Skeletal muscle tissue (tissue), 4 donors: ENCODE measurements around the gene TRIM62. TPM values are rescaled to one million over a fixed set of nuclear protein-coding genes. Genes with fewer than 3 reads are reported as not detected.

ENCODE experiments used
- H3K27ac ChIP-seq: one replicate; pipeline ENCODE4 v1.7.0; 2013; ENCODE audit warnings: mild to moderate bottlenecking, low read depth, low read length, inconsistent platforms
- H3K27me3 ChIP-seq, 3 donors: one replicate each; pipeline ENCODE4 v1.7.0; 2013; ENCODE audit warnings: low read length in 3 of 3; ENCODE audit not compliant: control insufficient read depth in 3 of 3, insufficient read depth in 3 of 3
- H3K36me3 ChIP-seq, 3 donors: one replicate each; pipeline ENCODE4 v1.7.0; 2013; ENCODE audit warnings: low read length in 3 of 3; ENCODE audit not compliant: control insufficient read depth in 3 of 3, insufficient read depth in 3 of 3
- H3K4me1 ChIP-seq, 3 donors: one replicate each; pipeline ENCODE4 v1.7.0; 2013; ENCODE audit warnings: low read length in 3 of 3, mild to moderate bottlenecking in 3 of 3; ENCODE audit not compliant: control insufficient read depth in 3 of 3, insufficient read depth in 3 of 3
- H3K4me3 ChIP-seq, 3 donors: one replicate each; pipeline ENCODE4 v1.7.0; 2013; ENCODE audit warnings: low read length in 3 of 3
- H3K9ac ChIP-seq, 3 donors: one replicate each; pipeline ENCODE4 v1.7.0; 2013; ENCODE audit warnings: low read length in 3 of 3, mild to moderate bottlenecking in 3 of 3, moderate library complexity in 2 of 3, low read depth in 1 of 3
- H3K9me3 ChIP-seq, 3 donors: one replicate each; pipeline ENCODE4 v1.7.0; 2013; ENCODE audit warnings: low read length in 3 of 3; ENCODE audit not compliant: control insufficient read depth in 3 of 3
- total RNA-seq: library from RNA; depleted of rRNA; stranded (reverse); fragments of >200 nt; gene quantifications from one replicate; pipeline ENCODE4 v1.2.3, GENCODE V29; 2014
- donor health status: Osteomylitis.

The TRIM62 gene
- total RNA-seq, 1 donor from 2014 or later: 3.1 TPM

- peak overlapping the region; percentile 68 for H3K27ac ChIP-seq
- no peaks in the 10 kb centered on the region for H3K9me3 ChIP-seq
- peak overlapping the region in 1 of 3 donors; percentile 55 for H3K9ac ChIP-seq
- peak overlapping the region; percentile 54 to 75 (median 67) for H3K4me3 ChIP-seq
- no peaks in the 10 kb centered on the region for H3K27me3 ChIP-seq
- H3K36me3 ChIP-seq: no peaks in the 10 kb centered on the region
- peaks cover 17 to 28% (median 24%) of the 10 kb centered on the region in 3 donors for H3K4me1 ChIP-seq
These were observed 578 bp upstream of the TRIM62 start for GRCh38 chr1:33182401-33182841.

- Histone ChIP-seq H3K27me3 (no peaks in the 10 kb centered on the region), H3K4me1 (peaks cover 25 to 40% (median 36%) of the 10 kb centered on the region in 3 donors), H3K27ac (peak overlapping the region; percentile 68), H3K4me3 (peak overlapping the region; percentile 75 to 83 (median 80)), H3K9me3 (no peaks in the 10 kb centered on the region), H3K9ac (peak overlapping the region; percentile 33 to 71 (median 54)), H3K36me3 (no peaks in the 10 kb centered on the region)
These were observed 642 bp downstream of the TRIM62 start for GRCh38 chr1:33180911-33181890.

DNA sequence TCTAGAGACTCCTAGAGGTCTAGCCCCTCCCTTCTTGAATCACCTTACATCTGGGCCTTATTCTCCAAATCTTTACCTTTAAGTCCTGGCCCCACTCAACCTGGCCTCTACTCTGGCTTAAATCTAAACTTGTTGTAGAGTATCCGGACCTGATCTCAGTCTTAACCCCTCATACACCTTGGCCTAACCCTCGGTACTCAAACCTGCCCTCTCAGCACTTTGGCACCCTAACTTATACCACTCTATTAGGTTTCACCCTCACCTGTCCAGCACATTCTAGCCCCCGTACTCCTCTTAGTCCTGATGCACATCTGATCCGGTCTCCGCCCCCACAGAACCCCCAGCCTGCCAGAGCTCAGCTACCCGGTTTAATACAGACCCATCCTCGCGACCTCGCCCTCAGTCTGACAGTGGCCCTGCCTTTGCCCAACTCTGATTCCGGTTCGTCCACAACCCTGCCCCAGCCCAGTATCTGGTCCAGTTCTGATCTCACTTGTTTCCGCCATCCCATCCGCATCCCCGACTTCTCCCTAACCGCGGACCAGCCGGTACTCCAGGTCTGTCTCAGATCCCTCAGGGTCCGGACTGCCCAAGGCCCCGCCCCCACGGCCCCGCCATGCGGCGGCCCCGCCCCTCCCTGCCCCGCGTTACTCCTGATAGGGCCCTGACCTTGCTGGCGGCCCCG, 1.5 kb downstream of the TRIM62 start:
- no peaks in the 10 kb centered on the region for H3K27me3 ChIP-seq
- no peaks in the 10 kb centered on the region for H3K36me3 ChIP-seq
- H3K4me1 ChIP-seq: peaks cover 30 to 44% (median 40%) of the 10 kb centered on the region in 3 donors
- H3K27ac ChIP-seq: no peak overlapping the region
- peak overlapping the region; percentile 64 to 88 (median 82) for H3K4me3 ChIP-seq
- H3K9ac ChIP-seq: peak overlapping the region; percentile 55 to 81 (median 80)
- H3K9me3 ChIP-seq: no peaks in the 10 kb centered on the region

DNA sequence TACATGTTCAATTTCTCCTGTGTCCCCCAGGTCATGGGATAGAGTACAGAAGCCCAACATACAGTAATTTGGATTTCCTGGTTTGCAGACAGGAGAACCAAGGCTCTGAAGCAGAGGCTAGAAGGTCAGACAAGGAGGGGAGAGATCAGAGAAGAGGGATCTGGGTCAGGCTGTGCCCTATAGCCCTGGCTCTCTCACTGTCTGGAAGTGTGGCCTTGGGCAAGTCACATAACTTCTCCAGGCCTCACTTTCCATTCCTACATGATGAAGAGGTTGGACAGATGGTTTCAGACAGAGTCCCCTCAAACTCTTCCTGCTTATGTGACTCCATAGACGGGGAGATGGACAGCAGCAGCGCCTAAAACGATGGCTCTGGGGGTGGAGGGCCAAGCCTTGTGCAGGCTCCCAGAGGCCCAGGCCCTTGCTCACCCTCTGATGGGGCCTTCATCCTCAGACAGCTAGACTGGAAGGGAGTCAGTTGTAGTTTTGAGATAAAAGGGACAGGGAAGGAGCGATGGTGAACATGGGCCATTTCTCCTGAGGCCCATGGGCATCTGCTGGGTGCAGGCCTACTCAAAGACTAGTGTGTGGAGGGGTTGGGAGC, 2.9 kb downstream of the TRIM62 start:
- no peak overlapping the region for H3K27ac ChIP-seq
- H3K36me3 ChIP-seq: no peaks in the 10 kb centered on the region
- H3K4me1 ChIP-seq: peaks cover 30 to 44% (median 40%) of the 10 kb centered on the region in 3 donors
- no peaks in the 10 kb centered on the region for H3K9me3 ChIP-seq
- no peaks in the 10 kb centered on the region for H3K27me3 ChIP-seq
- H3K4me3 ChIP-seq: no peak overlapping the region
- peak overlapping the region in 1 of 3 donors; percentile 40 for H3K9ac ChIP-seq

DNA sequence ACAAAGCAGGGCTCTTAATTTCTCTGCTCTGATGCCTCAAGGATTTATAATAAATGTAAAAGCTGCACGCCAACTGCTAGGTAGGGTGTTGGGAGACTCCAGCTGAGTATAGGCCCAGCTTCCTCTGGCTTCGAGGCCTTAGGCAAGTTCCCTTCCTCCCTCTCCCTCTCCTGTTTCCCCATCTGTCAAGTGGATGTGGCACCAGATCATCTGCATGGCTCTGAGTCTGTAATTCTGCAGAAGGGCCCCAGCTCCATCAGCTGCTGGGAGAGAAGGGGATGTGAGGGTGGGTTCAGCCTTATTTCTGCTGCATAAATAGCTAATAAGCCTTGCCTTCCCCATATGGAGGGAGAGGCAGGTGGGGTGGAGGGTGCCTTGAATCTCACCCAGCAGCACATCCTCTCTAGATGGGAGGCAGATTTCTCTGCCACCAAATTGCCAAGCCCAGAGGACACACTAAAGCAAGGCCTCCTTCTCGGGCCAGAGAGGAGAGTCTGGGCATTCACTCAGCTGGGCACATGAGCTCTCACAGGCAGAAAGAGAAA, 3.8 kb downstream of the TRIM62 start:
- Histone ChIP-seq H3K9ac (no peak overlapping the region), H3K27ac (peak overlapping the region; percentile 94), H3K9me3 (no peaks in the 10 kb centered on the region), H3K27me3 (no peaks in the 10 kb centered on the region), H3K4me3 (no peak overlapping the region), H3K36me3 (no peaks in the 10 kb centered on the region), H3K4me1 (peaks cover 30 to 44% (median 39%) of the 10 kb centered on the region in 3 donors)

- Histone ChIP-seq H3K27ac (peak overlapping the region; percentile 94), H3K4me1 (peaks cover 24 to 34% (median 29%) of the 10 kb centered on the region in 3 donors), H3K4me3 (peak overlapping the region in 1 of 3 donors; percentile 61), H3K9me3 (no peaks in the 10 kb centered on the region), H3K27me3 (no peaks in the 10 kb centered on the region), H3K36me3 (no peaks in the 10 kb centered on the region), H3K9ac (peak overlapping the region; percentile 34 to 63 (median 63))
These were observed 5.0 kb downstream of the TRIM62 start for GRCh38 chr1:33176887-33177286.

GRCh38 chr1:33176362-33176850, 5.4 kb downstream of the TRIM62 start:
- H3K4me3 ChIP-seq: peak overlapping the region in 1 of 3 donors; percentile 61
- peak overlapping the region; percentile 94 for H3K27ac ChIP-seq

DNA sequence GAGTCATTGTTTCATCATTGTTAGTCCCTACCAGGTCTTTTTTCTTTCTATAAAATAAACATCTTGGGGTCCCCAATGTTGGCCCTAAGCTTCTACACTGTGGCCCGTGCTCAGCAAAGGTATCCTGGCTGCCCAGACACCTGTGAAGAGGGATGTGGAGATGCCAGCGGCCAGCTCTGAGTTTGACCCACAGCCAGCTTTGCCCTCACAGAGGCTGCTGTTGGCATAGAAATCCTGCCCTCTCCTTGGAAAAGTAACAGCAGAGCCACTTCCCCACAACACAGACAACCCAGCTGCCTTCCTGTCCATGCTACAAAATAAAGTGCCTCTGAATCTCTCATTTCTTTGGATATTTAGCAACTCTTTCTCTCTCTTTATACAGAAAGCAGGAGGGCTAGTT, 6.0 kb downstream of the TRIM62 start:
- Histone ChIP-seq H3K9me3 (no peaks in the 10 kb centered on the region), H3K36me3 (no peaks in the 10 kb centered on the region), H3K4me3 (peak overlapping the region in 1 of 3 donors; percentile 29), H3K4me1 (peaks cover 22 to 29% (median 29%) of the 10 kb centered on the region in 3 donors), H3K9ac (peak overlapping the region; percentile 47 to 63 (median 47)), H3K27me3 (no peaks in the 10 kb centered on the region), H3K27ac (peak overlapping the region; percentile 94)

More at GRCh38 chr1:33176362-33176850, 5.4 kb downstream of the TRIM62 start:
- H3K36me3 ChIP-seq: no peaks in the 10 kb centered on the region
- H3K27me3 ChIP-seq: no peaks in the 10 kb centered on the region
- peak overlapping the region; percentile 47 to 63 (median 63) for H3K9ac ChIP-seq
- no peaks in the 10 kb centered on the region for H3K9me3 ChIP-seq
- peaks cover 24 to 33% (median 28%) of the 10 kb centered on the region in 3 donors for H3K4me1 ChIP-seq

- no peak overlapping the region for H3K27ac ChIP-seq
- H3K27me3 ChIP-seq: no peaks in the 10 kb centered on the region
- peaks cover 23 to 35% (median 31%) of the 10 kb centered on the region in 3 donors for H3K4me1 ChIP-seq
- H3K9ac ChIP-seq: no peak overlapping the region
- H3K4me3 ChIP-seq: no peak overlapping the region
- peaks cover 0 to 2% (median 0%) of the 10 kb centered on the region in 3 donors for H3K36me3 ChIP-seq
- H3K9me3 ChIP-seq: no peaks in the 10 kb centered on the region
These were observed 8.8 kb downstream of the TRIM62 start for GRCh38 chr1:33173091-33173490.
